Psoas muscle (tissue), 8 donors: ENCODE results near the gene LPAR1. TPM values are rescaled to one million over a fixed set of nuclear protein-coding genes. Genes with fewer than 3 reads are reported as not detected.
A peak's percentile ranks its signal among the peaks of the same experiment; 100 is the strongest.

Source experiments
- ATAC-seq, 4 donors: fragments of 200-7000 bp; cut with Tn5 transposase; one replicate each; pipeline ENCODE4 v1.9.1; 2020; ENCODE audit warnings: moderate library complexity in 3 of 4, mild to moderate bottlenecking in 2 of 4
- DNase-seq, 2 donors: peaks; one replicate each; pipeline ENCODE4 v3.0.0-alpha.2; 2020
- H3K27ac ChIP-seq: fragments of 200-600 bp; one replicate; pipeline ENCODE4 v1.8.0; 2022
- H3K27me3 ChIP-seq, 3 donors: fragments of 200-600 bp in 1 of 3; one replicate each; pipeline versions ENCODE4 v1.6.1 to v1.8.0; 2013 to 2022; ENCODE audit warnings: low read length in 2 of 3, mild to moderate bottlenecking in 2 of 3, moderate library complexity in 1 of 3; ENCODE audit not compliant: insufficient read depth in 3 of 3
- H3K36me3 ChIP-seq, 2 donors: fragments of 200-600 bp in 1 of 2; one replicate each; pipeline versions ENCODE4 v1.6.1 to v1.8.0; 2013 to 2022; ENCODE audit warnings: low read depth in 1 of 2, mild to moderate bottlenecking in 1 of 2, moderate library complexity in 1 of 2; ENCODE audit not compliant: insufficient read depth in 1 of 2
- H3K4me1 ChIP-seq: fragments of 200-600 bp; one replicate; pipeline ENCODE4 v1.8.0; 2022
- H3K4me3 ChIP-seq: fragments of 200-600 bp; one replicate; pipeline ENCODE4 v1.8.0; 2022; ENCODE audit warnings: mild to moderate bottlenecking
- H3K9me3 ChIP-seq: fragments of 200-600 bp; one replicate; pipeline ENCODE4 v1.8.0; 2022
- WGBS, 3 donors: extraction: QIAGEN DNeasy Blood & Tissue Kit; methylation state at CpG; one replicate each; pipeline versions ENCODE4 v1.1.6 to v1.1.7; 2013; 5-methylcytosine and 5-hydroxymethylcytosine counted together
- intact Hi-C, 2 donors: fragments of 100-400 bp; cut with DNase I; formaldehyde crosslinking; loops; one replicate each; pipeline versions ENCODE4 v1.11.0 to v1.14.2; 2022
- polyA plus RNA-seq, 3 donors: library from polyadenylated mRNA; stranded (reverse); fragments of 200-250 nt; gene quantifications; one replicate each; pipeline ENCODE4 v1.2.3, GENCODE V29; 2013
- total RNA-seq, 4 donors: library from RNA; stranded (reverse); fragmentation: NEBNext Ultra II Directional in 2 of 4; extraction: Animal tissue kit (Norgen Biotek cat#: 25700) in 2 of 4; gene quantifications; one replicate each; pipeline versions ENCODE4 v1.2.1 to v1.2.4, GENCODE V29; 2021 to 2023
- TF ChIP-seq, protein P1 (sequence below): fragments of 200-600 bp; IDR thresholded peaks from one replicate; pipeline ENCODE4 v1.8.0; 2022; ENCODE audit warnings: antibody characterized with exemption
- donor health status: healthy with polysubstance abuse.
- donor health status: DM: no; HTN: no; CAD: no; lungs with moderate emphysema.
- donor health status: Bipolar disorder and iron deficiency.
- donor health status: healthy.
- donor health status: DM: yes; HTN: yes; CAD: no.
- donor health status: DM: no; HTN: no; CAD: no.
- donor health status: DM: no; HTN: no; CAD: no.
- donor health status: DM: yes; HTN: yes; CAD: no.

Gene LPAR1
- total and polyA plus RNA-seq, 7 donors, result 2.5 to 7.7 (median 4.7) TPM

DNA sequence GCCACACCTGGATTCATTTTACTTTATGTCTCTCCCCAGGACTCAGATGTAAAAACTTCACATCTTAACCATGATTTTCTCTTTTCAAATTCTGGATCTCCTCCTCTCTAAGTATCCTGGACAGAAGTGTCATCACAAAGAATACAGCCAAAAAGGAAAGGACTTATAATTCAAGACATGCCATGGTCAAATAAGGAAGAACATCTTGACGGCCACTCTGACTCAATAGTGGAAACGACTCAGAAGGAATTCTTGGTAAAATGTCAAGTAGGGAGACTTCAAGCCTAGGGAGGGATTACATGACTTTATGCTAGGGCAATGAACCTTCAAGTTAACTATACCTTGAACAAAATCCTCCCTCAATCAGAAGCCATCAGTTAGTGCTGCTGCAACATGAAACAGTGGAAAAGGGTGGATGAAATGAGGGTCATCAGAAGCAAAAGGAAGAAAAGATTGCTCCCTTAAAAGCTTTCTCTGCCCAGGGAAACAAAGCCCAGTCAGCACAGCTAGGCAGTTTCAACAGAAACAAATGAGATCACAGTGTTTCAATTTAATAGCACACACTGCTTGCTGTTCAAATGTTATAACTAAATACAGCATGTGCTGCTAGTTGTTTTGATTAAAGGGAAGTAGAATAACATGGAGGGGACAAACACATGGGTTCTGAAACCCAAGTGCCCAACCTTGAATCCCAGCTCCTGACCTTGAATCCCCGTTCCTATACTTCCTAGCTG, 101.4 kb downstream of the LPAR1 start:
- intact Hi-C loops, result no loop called here

DNA sequence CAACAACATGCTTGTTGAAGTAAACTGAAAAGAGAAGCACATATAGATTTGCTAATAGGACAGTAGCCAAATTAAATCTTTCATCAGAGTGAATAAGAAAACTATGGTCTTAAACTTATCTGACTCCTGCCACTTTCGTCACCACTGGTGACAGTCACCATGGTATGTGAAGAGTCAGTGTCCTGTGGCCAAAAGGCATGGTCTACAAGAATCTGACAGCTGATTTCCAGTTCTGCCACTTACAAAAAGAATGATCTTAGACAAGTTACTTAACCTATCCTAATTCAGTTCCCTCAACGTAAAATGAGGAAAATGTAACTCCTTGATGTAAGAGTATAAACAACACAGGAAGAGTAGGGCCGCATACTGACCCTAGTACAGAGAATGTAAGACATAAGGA, 102.0 kb downstream of the LPAR1 start:
- no peaks in the 10 kb centered on the region for H3K4me1 ChIP-seq
- intact Hi-C loops, result no loop called here
- H3K4me3 ChIP-seq, result no peak overlapping the region
- H3K27me3 ChIP-seq, result no peaks in the 10 kb centered on the region
- ATAC-seq, result no peak
- no peaks in the 10 kb centered on the region for H3K36me3 ChIP-seq
- H3K9me3 ChIP-seq, result no peaks in the 10 kb centered on the region
- DNase-seq, result no peak
- WGBS, 3 donors, result 86 to 89% (median 89%) methylated on average over 3 of the region's 3 CpGs
- peak overlapping the region; percentile 20 for H3K27ac ChIP-seq
- TF ChIP-seq, protein P1, sequence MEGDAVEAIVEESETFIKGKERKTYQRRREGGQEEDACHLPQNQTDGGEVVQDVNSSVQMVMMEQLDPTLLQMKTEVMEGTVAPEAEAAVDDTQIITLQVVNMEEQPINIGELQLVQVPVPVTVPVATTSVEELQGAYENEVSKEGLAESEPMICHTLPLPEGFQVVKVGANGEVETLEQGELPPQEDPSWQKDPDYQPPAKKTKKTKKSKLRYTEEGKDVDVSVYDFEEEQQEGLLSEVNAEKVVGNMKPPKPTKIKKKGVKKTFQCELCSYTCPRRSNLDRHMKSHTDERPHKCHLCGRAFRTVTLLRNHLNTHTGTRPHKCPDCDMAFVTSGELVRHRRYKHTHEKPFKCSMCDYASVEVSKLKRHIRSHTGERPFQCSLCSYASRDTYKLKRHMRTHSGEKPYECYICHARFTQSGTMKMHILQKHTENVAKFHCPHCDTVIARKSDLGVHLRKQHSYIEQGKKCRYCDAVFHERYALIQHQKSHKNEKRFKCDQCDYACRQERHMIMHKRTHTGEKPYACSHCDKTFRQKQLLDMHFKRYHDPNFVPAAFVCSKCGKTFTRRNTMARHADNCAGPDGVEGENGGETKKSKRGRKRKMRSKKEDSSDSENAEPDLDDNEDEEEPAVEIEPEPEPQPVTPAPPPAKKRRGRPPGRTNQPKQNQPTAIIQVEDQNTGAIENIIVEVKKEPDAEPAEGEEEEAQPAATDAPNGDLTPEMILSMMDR, result no peak

More for the DNA sequence above, 101.4 kb downstream of the LPAR1 start:
- Histone ChIP-seq H3K4me3 (no peak overlapping the region), H3K36me3 (no peaks in the 10 kb centered on the region), H3K4me1 (no peaks in the 10 kb centered on the region), H3K27ac (peak overlapping the region; percentile 20), H3K9me3 (no peaks in the 10 kb centered on the region), H3K27me3 (no peaks in the 10 kb centered on the region)
- ATAC-seq (peak in 2 of 4 donors; percentile 22 to 41), DNase-seq (no peak)
- 41 to 56% (median 52%) methylated on average over 3 of the region's 3 CpGs for WGBS, 3 donors
- TF ChIP-seq, protein P1, result no peak

DNA sequence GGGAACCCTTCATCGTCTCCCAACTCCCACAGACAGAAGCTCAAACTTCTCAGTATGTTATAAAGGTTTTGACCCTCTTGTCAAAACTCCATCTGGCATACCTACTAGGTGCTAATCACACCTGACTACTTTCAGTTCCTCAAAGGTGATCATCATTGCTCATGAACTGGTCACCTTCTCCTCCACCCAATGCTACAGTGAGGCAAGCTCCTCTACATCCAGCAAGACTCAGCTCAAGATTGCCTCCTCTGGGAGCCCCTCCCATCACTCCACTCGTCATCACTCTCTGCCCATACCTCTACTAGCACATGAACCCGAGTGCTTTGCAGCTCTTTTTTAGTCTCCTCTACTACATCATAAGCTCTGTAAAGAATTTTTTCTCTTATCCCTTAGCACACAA, 102.4 kb downstream of the LPAR1 start:
- no peak for ATAC-seq

DNA sequence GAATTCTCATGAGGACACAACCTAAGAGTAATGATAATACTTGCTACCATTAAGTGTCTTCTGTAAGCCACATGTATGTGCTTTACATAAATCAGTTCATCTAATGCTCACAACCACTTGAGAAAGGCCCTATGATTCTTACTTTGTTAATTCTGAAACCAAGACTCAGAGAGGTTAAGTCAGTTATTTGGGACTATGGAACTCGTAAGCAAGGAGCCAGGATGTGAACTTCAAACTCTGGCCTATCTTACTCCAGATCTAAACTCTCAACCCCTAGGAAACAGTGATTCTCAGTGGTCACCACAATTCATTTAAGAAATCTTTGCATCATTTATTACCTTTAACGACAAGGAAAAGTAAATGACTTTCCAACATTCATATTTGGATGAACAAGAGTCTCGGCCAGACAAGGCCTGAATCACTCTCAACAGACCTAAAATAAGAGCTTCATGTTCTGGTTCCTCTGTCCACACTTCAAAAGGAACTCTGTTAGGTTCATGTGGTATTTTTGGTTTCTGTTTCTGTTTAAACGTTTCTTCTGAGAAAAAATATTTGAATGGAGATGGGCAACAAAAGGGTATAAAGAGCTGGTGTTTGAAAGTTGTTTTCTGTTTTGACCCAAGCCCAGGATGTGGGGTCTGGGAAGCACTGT, 104.8 kb downstream of the LPAR1 start:
- no peaks in the 10 kb centered on the region for H3K36me3 ChIP-seq
- no peaks in the 10 kb centered on the region for H3K9me3 ChIP-seq
- no peak for ATAC-seq
- intact Hi-C loops, result no loop called here
- TF ChIP-seq, protein P1, result no peak
- H3K4me1 ChIP-seq, result no peaks in the 10 kb centered on the region
- no peak overlapping the region for H3K27ac ChIP-seq
- no peaks in the 10 kb centered on the region for H3K27me3 ChIP-seq
- no peak for DNase-seq
- no peak overlapping the region for H3K4me3 ChIP-seq
- WGBS, 3 donors, result 54 to 70% (median 63%) methylated on average over 4 of the region's 4 CpGs

More for the DNA sequence above, 102.4 kb downstream of the LPAR1 start:
- no peak for DNase-seq
- Histone ChIP-seq H3K4me1 (no peaks in the 10 kb centered on the region), H3K4me3 (no peak overlapping the region), H3K9me3 (no peaks in the 10 kb centered on the region), H3K27ac (no peak overlapping the region), H3K36me3 (no peaks in the 10 kb centered on the region), H3K27me3 (no peaks in the 10 kb centered on the region)
- intact Hi-C loops, result no loop called here
- TF ChIP-seq, protein P1, result no peak
- WGBS, 3 donors, result 70 to 74% (median 70%) methylated on average over 3 of the region's 3 CpGs
